ENCODE data around the gene C19orf81.
A peak's percentile ranks its signal among the peaks of the same experiment; 100 is the strongest.

The C19orf81 gene

DNA sequence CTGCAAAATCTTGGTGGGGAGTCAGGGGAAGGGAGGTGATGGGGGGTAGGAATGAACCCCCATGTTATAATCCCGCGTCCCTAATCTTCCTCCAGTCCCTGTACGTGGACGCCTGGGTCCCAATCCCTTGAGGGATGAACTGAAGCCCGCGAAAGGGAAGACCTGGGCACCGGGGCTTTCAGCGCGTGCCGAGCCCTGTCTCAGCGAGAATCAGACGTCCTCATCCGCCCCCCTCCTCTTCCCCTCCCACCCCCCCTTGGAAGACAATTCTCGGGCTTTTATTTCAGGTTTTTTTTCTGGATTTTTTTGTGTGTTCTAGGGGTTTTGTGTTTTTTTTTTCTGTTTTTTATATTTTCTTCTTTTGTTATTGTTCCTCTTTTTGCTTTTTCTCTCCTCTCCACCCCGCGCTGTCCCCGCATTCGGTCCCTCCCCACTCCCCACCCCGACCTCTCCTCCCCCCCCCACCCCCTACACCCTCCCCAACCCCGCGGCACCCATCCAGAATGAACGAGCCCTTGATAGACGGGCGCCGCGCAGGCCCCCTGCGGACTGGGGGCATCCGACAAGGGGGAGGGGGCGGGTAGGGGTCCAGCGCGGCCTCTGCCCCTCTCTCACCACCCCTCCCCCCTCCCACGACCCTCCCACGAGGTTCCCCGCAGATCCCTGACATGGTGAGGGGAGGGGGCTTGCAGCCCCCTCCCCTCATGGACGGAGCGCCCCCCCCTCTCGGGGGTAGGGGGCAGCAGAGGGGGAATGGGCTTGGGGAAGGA lies 10.3 kb downstream of the C19orf81 start:
- no peak for DNase-seq (ENCODE audit: low spot score)

DNA sequence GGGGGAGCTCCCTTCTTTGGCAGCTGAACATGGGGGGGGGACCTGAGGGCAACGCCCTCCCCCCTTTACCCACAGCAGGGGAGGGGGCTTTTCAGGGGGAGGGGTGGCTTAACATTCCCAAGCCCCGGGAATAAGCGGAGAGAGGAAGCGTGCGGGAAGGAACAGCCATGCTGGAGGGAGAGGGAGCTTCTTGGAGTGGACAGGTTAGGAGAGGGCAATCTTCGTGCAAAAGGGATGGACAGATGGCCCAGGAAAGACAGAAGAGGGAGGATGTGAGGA lies 10.8 kb downstream of the C19orf81 start:
- DNase-seq (ENCODE audit: low spot score): no peak

DNA sequence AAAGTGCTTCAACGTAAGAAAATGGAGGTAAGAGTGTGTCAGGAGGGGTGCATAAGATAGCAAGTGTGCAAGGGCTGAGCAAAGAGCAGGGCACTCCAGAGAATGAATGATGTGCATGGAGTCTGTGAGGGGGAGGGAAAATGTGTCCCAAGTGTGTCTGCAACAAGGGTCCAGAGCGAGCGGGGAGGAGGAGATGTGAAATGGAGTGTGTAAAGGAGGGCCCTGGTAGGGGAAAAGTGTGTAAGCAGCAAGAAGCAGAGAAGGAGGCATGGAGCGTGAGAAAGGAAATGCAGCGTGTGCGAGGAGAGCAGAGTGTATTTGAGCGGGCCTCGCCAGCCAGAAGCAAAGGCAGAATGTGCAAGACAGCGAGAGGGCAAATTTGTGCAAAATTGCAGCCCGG lies 11.8 kb downstream of the C19orf81 start:
- no peak for DNase-seq (ENCODE audit: low spot score)

DNA sequence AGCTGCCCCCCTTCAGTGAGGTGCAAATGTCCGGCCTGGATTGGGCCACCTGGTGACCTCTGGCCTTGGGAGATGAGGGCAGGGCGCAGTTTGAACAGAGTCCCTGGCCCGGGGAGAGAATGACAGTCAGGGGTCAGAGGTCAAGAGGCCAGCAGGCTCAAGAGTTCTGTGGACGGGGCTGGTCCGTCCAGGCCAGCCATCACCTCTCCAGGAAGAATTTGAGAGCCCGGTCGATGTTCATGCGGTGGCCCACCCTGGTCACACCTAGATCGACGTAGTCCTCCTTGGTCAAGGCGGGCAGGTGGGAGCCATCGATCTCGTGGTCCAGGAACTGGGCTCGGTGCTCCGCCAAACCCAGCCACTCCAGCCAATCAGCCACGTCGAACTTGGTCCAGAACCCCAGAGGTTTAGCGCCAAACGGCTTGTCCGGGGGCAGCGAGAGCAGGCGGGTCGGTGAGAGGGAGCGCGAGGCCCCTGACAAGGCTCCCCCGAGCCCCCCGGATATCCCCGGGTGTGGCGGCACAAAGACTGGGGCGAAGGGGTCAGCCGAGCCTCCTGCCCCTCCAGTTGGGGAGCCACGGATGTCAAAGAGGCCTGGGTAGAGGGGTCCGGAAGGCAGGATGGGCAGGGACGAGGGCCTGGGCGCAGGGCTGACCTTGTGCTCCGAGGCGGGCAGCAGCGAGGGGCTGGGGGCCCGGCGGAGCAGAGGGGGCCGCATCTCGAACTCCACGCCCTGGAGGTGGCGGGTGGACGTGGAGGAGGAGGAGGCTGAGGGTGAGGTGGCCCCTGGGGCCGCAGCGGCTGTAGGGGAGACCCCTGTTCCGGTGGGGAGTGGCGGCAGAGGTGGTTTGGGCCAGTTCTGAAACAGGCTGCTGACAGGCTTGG lies 12.8 kb downstream of the C19orf81 start:
- DNase-seq (ENCODE audit: low spot score): no peak

DNA sequence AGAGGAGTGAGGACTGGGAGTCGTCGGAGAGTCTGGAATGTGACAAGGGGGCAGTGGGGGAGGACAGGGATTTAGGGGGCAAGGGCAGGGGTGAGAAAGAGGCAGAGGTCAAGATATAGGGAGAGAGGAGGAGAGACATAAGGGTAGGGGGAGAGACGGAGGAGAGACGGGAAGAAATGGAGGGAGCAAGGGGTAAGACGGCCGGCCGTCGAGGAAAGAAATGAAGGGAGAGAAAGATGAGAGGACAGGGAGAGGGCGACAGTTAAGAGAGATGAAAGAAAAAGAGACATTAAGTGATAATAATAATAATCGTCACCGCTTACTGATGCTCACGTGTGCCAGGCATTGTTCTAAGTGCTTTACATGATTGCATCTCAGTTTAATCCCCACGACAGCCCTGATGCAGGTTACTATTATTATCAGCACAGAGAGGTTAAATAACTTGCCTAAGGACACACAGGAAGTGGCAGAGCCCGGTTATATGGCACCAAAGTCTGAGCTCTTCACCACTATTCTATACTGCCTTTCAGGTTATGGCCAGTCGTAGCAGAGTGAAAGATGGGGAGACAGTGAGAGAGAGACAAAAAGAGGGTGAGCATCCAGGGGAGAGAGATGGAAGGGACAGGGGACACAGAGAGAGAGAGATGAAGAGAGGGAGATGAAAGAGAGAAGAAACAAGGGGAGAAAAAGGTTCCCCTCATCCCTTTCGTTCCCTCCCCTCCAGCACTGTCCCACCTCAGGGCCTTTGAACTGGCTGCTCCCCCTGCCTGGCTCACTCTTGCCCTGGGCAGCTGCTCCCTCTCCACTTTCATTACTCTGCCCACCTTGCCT lies 13.6 kb downstream of the C19orf81 start:
- DNase-seq (ENCODE audit: low spot score): no peak

DNA sequence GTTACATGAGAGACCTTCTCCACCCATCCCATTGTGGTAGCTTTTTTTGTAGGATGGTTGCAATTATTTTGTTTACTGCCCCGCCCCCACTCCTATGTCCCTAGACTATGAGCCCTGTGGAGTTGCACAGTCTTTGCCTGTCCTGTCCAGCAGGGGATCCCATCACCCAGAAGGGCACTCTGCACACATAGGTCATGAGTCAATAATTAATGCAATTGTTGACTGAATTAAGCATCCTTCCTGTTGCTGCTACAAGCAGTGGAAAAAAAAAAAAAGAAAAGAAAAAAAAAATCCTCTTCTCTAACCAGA lies 14.2 kb downstream of the C19orf81 start:
- no peak for DNase-seq (ENCODE audit: low spot score)

DNA sequence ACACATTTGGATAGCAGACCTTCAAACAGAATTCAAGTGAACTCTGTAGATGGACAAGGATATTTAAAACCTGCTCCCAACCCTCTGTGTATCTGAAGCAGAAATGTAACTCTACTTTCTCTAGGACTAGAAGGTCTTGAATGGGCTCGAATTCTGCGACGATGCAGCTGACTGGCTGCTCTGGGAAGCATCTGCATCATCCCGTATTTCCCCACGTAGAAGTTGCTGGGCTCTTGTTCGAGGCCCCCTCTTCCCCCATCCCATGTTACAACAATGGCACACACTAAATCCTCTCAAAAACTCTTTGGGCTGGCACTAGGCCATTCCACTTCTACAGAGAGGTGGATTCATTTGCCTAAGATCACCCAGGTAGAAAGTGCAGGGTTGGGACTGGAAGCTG lies 15.0 kb downstream of the C19orf81 start:
- DNase-seq (ENCODE audit: low spot score): no peak

DNA sequence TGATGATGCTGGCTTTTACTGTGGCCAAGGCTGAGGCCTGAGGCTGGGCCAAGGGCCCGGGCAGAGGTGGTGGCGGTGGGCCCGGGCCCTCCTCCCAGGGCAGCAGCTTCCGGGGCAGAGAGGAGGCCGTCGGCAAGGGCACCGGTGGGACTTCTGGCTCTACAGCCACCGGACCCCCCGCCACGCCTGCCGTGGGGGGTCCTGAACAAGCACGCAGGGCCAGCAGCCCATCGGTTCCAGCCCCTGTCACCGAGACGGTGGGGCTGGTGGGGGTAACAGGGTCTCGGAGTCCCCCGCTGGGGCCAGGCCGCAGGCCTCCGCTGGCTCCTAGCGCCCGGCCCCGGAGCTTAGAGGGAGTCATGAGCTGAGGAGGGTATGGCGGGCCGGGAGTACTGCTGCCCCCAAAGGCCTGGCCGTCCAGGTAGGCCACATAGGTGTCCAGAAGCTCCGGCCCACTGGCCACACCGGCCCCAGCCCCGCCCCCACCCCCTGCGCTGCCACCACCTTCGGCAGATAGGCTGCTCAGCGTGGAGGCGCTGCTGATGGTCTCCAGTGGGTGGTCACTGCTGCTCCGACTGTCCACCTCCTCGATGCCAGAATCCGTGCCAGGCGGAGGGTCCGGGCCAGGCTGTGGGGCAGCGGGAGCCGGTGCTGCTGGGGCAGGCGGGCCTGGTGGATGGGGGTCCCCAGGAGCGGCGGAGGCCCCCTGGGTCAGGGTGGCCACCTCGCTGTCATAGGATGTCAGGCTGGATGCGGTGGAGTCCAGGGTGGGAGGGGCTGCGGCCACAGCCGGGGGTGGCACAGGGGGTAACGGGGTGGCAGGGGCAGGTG lies 17.3 kb downstream of the C19orf81 start:
- no peak for DNase-seq (ENCODE audit: low spot score)

DNA sequence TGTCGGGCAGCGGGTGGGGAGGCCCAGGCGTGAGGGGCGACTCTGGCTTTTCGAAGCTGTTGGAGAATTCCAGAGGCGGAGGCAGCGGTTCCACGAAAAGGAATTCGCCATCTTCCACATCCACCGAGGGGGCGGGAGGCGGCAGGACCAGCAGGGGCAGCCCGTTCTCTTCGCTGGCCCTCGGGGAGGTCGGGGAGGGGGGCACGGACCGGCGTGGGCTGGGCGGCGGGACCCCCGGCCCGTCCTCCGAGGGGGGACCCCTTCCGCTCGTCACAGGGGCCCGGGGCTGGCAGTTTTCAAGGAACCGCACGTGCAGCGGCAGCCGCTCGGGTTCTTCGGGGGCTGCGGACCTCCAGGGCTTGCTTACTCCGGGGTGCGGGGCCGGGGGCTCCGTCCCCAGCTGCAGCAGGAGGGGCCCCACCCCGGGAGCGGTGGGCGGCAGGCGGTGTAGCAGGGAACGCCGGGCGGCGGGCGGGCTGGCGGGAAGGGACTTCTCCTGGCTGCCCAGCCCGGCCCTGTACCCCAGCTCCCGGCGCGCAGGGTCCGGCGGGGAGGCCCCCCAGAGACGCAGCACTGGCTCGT lies 18.0 kb downstream of the C19orf81 start:
- DNase-seq (ENCODE audit: low spot score): no peak

DNA sequence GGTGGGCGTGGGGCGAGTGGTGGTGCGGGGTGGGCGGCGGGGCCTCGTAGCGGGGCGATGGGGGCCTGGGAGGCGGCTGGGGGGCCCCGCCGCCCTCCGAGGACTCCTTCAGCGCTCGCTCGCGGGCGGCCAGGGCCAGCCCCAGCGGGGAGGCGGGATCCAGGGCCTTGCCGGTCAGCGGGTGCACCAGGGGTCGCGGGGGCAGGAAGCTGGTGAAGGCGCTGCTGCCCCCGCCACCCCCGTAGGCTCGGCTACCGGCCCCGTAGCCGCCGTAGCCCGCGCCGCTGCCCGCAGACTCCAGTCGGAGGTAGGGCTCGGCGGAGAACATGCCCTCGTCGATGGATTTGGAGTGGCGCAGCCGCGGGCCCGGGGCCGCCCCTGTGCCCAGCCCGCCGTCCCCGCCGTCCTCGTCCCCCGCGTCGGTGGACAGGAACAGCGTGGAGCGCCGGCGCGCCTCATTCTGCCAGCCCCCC lies 18.6 kb downstream of the C19orf81 start:
- no peak for DNase-seq (ENCODE audit: low spot score)

DNA sequence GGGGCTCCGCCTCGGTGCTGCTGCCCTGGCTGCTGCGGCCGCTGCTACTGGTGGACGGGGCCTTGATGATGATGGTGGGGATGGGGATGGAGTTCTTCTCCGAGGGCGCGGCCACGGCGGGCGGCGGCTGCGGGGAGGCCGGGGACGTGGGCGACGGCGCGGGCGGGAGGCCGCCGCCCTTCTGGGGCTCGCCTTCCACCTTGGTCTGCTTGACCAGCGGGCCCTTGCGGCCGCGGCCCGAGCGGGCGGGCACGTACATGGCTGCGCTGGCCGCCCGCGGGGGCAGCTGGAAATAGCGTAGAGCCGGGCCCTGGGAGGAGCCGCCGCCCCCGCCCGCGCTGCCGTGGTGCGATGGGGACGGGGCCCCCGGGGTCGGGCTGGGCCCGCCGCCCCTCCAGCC lies 19.2 kb downstream of the C19orf81 start:
- no peak for DNase-seq (ENCODE audit: low spot score)

DNA sequence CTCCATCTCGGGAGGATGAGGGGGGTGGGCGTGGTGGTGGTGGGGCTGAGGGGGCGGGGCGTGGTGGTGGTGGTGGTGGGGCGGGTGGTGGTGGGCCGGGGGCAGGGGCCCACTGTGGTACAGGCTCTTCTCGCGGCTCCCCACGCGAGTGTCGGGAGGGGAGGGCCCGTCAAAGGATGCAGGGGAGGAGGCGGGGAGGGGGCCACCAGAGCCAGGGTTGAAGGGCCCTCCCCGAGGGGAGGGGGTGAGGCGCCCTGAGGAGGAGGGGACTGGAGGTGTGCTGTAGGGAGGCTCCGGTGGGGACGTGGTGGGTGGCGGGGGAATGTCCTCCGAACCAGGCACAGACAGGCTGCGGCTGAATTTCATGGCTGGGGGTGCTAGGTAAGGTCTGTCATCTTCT lies 19.6 kb downstream of the C19orf81 start:
- DNase-seq (ENCODE audit: low spot score): no peak

DNA sequence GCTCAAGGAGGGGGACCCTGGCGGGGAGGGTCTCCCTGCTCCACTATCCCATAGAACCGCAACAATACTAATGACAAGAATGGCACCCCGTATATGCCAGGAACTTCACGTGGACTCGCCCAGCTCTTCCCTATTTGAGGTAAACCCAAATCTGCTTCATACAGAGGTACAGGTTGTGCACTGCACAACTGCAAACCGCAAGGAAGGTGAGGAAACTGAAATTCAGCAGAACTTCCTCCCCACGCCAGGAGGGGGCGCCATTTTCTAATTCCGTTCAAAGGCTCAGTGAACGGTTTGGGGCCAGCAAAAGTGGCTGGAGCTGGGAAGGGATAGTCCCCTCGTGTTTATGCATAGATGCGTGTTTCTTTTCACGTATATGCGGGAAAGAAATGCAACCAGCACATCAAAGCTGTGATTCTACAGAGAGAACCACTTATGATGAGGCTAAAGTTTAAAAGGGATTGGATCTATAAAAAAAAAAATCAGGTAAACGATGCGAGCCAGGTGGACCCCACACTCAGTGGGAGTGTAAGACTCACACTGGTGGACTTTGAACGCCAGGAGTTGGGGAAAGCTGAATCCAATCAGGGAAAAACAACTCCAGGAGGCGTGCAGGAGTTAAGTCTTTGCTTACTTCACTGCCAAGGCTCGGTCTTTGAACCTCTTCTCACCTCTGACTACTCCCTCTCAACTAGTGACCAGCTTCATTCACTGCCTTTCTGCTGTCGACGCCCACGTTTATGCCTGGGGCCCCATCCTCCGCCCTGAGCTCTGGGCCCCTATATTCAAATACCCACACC lies 20.3 kb downstream of the C19orf81 start:
- peak; percentile 76 for DNase-seq (ENCODE audit: low spot score)

DNA sequence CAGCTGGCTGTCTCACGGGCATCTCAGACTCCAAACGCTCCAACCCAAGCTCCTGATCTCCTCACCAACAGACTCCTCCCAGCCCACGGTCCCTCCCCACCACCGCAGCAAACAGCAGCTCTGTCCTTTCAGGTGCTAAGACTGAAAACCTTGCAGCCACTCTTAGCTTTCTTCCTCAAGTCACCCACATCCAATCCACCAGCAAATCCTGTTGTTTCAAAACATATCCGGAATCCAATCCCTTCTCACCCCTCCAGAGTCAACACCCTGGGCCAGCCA lies 20.8 kb downstream of the C19orf81 start:
- DNase-seq (ENCODE audit: low spot score): no peak

DNA sequence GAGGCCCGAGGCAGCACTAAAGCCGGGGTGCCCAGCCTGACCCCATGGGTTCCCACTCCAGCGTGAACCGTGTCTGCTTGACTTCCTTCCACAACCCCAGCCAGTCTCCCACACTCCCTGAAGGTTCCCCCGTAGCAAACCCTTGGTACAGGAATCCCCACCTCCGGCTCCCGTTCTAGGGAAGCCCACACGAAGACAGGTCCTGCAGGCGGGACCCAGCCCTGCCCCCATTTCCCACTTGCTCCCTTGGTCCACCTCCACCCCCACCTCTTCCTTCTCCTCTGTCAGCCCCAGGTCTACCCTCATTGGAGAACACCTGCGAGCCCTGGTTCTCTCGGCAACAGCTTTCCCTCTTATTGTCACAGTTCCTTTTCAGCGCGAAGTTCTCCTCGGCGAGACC lies 23.9 kb downstream of the C19orf81 start:
- DNase-seq (ENCODE audit: low spot score): no peak

DNA sequence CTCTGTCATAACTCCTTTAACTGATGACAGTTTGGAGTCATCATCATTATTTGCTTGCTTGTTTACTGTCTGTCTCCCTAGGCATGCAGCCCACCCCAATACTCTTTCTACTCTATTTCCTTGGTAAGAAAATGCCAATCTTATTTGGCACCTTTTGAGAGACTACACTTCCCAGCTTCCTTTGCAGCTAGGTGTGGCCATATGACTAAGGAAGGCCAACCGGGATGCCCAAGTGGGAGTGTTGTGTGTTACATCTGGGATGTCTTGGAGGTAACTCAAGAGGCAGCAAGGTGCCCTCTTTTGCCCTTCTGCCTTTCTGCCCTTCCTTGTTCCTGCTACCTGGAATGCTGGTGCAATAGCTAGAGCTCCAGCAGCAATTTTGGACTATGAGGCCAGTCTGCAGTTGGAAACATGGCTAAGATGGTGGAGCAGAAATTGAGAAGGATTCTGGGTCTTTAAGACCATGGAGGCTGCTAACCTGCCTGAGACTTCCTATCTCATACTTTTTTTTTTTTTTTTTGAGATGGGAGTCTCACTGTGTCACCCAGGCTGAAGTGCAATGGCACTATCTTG lies 27.5 kb downstream of the C19orf81 start:
- DNase-seq (ENCODE audit: low spot score): no peak

DNA sequence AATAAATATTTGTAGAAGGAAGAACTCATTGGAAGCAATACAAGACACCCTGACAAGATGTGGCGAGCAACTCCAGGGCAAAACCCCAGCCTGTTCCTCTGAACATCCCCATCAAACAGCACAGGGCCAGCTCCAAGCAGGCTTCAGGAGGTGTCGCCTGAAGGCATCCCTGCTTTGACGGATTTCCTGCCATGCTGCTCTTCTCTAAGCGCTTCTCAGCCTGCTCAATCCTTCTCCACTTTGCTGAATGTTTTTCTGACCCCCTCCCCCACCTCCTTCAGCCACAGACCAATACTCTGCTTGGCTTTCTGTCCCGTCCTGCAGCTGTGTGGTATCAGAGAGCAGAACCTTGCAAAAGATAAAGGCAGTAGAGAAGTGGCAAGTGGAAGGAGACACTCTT lies 28.4 kb downstream of the C19orf81 start:
- DNase-seq (ENCODE audit: low spot score): no peak

DNA sequence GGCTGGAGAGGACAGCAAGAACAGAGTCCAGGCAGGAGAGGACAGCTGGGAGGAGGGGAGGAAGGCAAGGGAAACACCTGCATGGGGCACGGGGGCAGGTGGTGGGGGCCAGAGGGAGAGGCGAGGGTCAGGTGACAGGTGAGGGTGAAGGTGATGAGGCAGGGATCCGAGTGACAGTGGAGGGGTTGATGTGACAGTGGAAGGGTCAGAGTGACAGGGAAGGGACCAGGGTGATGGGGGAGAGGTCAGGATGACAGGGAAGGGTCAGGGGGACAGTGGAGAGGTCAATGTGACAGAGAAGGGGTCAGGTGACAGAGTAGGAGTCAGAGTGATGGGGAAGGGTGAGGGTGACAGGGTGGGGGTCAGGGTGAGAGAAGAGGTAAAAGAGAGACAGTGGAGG lies 29.1 kb downstream of the C19orf81 start:
- DNase-seq (ENCODE audit: low spot score): no peak

DNA sequence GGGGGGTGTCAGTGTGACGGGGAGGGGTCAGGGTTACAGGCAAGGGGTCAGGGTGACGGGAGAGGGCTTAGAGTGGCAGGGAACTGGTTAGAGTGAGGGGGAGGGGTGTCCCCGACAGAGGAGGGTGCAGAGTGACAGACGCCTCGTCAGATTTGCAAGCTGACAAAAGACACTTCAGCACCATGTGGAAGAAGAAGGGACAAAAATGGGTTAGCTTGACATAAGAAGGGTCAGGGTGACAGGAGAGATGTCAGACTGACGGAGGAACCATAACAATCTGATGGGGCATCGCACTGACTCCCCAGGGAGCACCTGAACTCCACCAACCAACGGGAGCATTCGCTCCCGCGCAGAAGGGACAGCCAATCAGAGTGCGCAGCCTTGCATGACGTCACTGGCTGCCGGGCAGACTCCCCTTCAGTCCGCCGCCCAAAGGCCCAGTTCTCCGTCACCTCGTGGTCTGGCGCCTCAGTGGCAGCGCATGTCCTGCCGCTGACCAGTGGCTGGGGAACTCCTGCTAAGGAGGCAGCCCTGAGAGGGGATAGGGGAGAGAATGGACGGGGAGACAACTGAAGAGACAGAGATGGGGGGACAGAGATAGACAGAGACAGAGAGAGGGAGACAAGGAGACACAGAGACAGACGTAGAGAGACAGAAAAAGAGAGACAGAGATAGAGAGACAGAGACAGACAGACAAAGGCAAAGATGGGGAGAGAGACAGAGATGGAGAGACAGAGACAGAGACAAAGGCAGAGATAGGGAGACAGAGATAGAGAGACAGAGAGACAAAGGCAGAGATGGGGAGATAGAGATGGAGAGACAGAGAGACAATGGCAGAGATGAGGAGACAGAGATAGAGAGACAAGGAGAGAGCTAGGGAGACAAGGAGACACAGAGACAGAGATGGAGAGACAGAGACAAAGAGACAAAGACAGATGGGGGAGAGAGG lies 30.2 kb downstream of the C19orf81 start:
- DNase-seq (ENCODE audit: low spot score): peak; percentile 97
